A549 (cell line): Measurements from ENCODE around the gene FOLR3.

Experiments used
- BCL3 ChIP-seq: fragments of >200 bp; sonication (Bioruptor Twin); formaldehyde crosslinking; IDR thresholded peaks from 3 replicates; pipeline ENCODE4 v1.6.1; 2016
- CHD2 ChIP-seq: fragments of 150-350 bp; IDR thresholded peaks from 2 replicates; pipeline ENCODE4 v1.6.1; 2014; ENCODE audit warnings: low read length; ENCODE audit not compliant: partially characterized antibody
- CHD4 ChIP-seq: fragments of 200-600 bp; sonication (generic); IDR thresholded peaks from 2 replicates; pipeline ENCODE4 v1.6.1; 2016; ENCODE audit warnings: antibody characterized with exemption, mild to moderate bottlenecking, borderline replicate concordance
- CTCF ChIP-seq: fragments of >200 bp; sonication (Bioruptor Twin); formaldehyde crosslinking; IDR thresholded peaks from 3 replicates; pipeline ENCODE4 v1.5.1; 2016
- EP300 ChIP-seq, 2 experiments: fragments of >200 bp; sonication (Bioruptor Twin); formaldehyde crosslinking; IDR thresholded peaks; 2 replicates in 1 of 2; 3 replicates in 1 of 2; pipeline ENCODE4 v1.6.1; 2016 to 2017
- ESRRA ChIP-seq: fragments of 150-350 bp; IDR thresholded peaks from 2 replicates; pipeline ENCODE4 v1.6.1; 2014; ENCODE audit warnings: mild to moderate bottlenecking, low read length, borderline replicate concordance
- POLR2A ChIP-seq: IDR thresholded peaks from 2 replicates; pipeline ENCODE4 v1.6.1; 2012; ENCODE audit warnings: mild to moderate bottlenecking, low read length
- RCOR1 ChIP-seq: fragments of 150-350 bp; IDR thresholded peaks from 2 replicates; pipeline ENCODE4 v1.6.1; 2014; ENCODE audit warnings: antibody characterized with exemption, low read length, low read depth
- RFX5 ChIP-seq: fragments of 450-650 bp; IDR thresholded peaks from 2 replicates; pipeline ENCODE4 v1.7.1; 2014; ENCODE audit warnings: antibody characterized with exemption, mild to moderate bottlenecking, moderate library complexity
- ZNF302 ChIP-seq: fragments of 250-450 bp; sonication (Bioruptor Pico); IDR thresholded peaks from 2 replicates; pipeline ENCODE4 v1.9.0; 2021; ENCODE audit warnings: inconsistent platforms, mild to moderate bottlenecking, moderate library complexity

GRCh38 chr11:72140661-72141060 lies 5.1 kb downstream of the FOLR3 start:
- no peak for TF ChIP-seq EP300 (IDR thresholded peaks at IDR 0.05)
- no peak for TF ChIP-seq CTCF
- no peak for TF ChIP-seq RFX5
- TF ChIP-seq ESRRA, result no peak
- TF ChIP-seq POLR2A, result no peak
- TF ChIP-seq RCOR1, result no peak
- TF ChIP-seq BCL3, result no peak
- TF ChIP-seq CHD2, result no peak
- TF ChIP-seq CHD4, result no peak
- TF ChIP-seq ZNF302 (CRISPR knock-in tag), result no peak
